Neural crest cell (in vitro differentiated cells): Measurements from ENCODE around the gene TXNDC5. TPM values are rescaled to one million over a fixed set of nuclear protein-coding genes. Genes with fewer than 3 reads are reported as not detected.

ENCODE experiments used
- DNase-seq: peaks from one replicate; pipeline ENCODE4 v3.0.0; 2021; ENCODE audit warnings: low read depth, mixed read lengths, low spot score
- H3K27ac Mint-ChIP-seq: one replicate; pipeline ENCODE4 v1.8.0; 2021; ENCODE audit warnings: mild to moderate bottlenecking, mixed read lengths; ENCODE audit not compliant: unreplicated experiment
- H3K27me3 Mint-ChIP-seq: 2 replicates; pipeline ENCODE4 v1.8.0; 2021; ENCODE audit warnings: low read depth, mild to moderate bottlenecking, mixed read lengths
- H3K36me3 Mint-ChIP-seq: 2 replicates; pipeline ENCODE4 v1.8.0; 2021; ENCODE audit warnings: low read depth, mild to moderate bottlenecking, mixed read lengths
- H3K4me1 Mint-ChIP-seq: 2 replicates; pipeline ENCODE4 v1.8.0; 2021; ENCODE audit warnings: mixed read lengths
- H3K4me3 Mint-ChIP-seq: one replicate; pipeline ENCODE4 v1.8.0; 2021; ENCODE audit warnings: mild to moderate bottlenecking, mixed read lengths
- H3K9me3 Mint-ChIP-seq: 2 replicates; pipeline ENCODE4 v1.8.0; 2021; ENCODE audit warnings: mixed read lengths
- CTCF ChIP-seq: fragments of 200-600 bp; sonication (generic); conservative IDR thresholded peaks from 2 replicates; pipeline ENCODE4 v1.5.0; 2021; ENCODE audit warnings: antibody characterized with exemption, mild to moderate bottlenecking
- total RNA-seq: library from RNA; stranded (reverse); gene quantifications from 2 replicates; pipeline ENCODE4 v1.2.1, GENCODE V29; 2021

Gene TXNDC5
- total RNA-seq, 1 donor from 2014 or later = 104 TPM

- Mint-ChIP-seq H3K27ac (peak overlapping the region; percentile 66), H3K27me3 (no peaks in the 10 kb centered on the region), H3K36me3 (peaks cover 14% of the 10 kb centered on the region), H3K4me1 (no peaks in the 10 kb centered on the region), H3K9me3 (peaks cover 5% of the 10 kb centered on the region), H3K4me3 (no peak overlapping the region)
- TF ChIP-seq CTCF = no peak
- DNase-seq = no peak
These were observed 32.1 kb downstream of the TXNDC5 start for GRCh38 chr6:7878401-7878964.

GRCh38 chr6:7868926-7869325, 41.7 kb downstream of the TXNDC5 start:
- peak overlapping the region; percentile 43 for H3K27ac Mint-ChIP-seq
- no peaks in the 10 kb centered on the region for H3K36me3 Mint-ChIP-seq
- no peak overlapping the region for H3K4me3 Mint-ChIP-seq
- no peaks in the 10 kb centered on the region for H3K4me1 Mint-ChIP-seq
- no peak for TF ChIP-seq CTCF
- no peaks in the 10 kb centered on the region for H3K27me3 Mint-ChIP-seq
- no peak for DNase-seq
- peaks cover 7% of the 10 kb centered on the region for H3K9me3 Mint-ChIP-seq

- no peak overlapping the region for H3K4me3 Mint-ChIP-seq
- TF ChIP-seq CTCF = no peak
- no peaks in the 10 kb centered on the region for H3K4me1 Mint-ChIP-seq
- H3K27ac Mint-ChIP-seq = no peak overlapping the region
- H3K9me3 Mint-ChIP-seq = peaks cover 2% of the 10 kb centered on the region
- DNase-seq = no peak
- no peaks in the 10 kb centered on the region for H3K27me3 Mint-ChIP-seq
- H3K36me3 Mint-ChIP-seq = no peaks in the 10 kb centered on the region
These were observed 44.1 kb downstream of the TXNDC5 start for GRCh38 chr6:7866526-7866925.

GRCh38 chr6:7865781-7866180, 44.8 kb downstream of the TXNDC5 start:
- no peak for DNase-seq
- Mint-ChIP-seq H3K4me3 (no peak overlapping the region), H3K27ac (no peak overlapping the region), H3K9me3 (peaks cover 2% of the 10 kb centered on the region), H3K36me3 (no peaks in the 10 kb centered on the region), H3K4me1 (no peaks in the 10 kb centered on the region), H3K27me3 (no peaks in the 10 kb centered on the region)
- TF ChIP-seq CTCF = no peak

- no peaks in the 10 kb centered on the region for H3K27me3 Mint-ChIP-seq
These were observed 51.0 kb downstream of the TXNDC5 start for GRCh38 chr6:7859591-7859990.

More at GRCh38 chr6:7859591-7859990, 51.0 kb downstream of the TXNDC5 start:
- Mint-ChIP-seq H3K4me3 (no peak overlapping the region), H3K36me3 (peaks cover 3% of the 10 kb centered on the region), H3K4me1 (peaks cover 5% of the 10 kb centered on the region), H3K27ac (no peak overlapping the region), H3K9me3 (peaks cover 5% of the 10 kb centered on the region)
- no peak for DNase-seq
- TF ChIP-seq CTCF = no peak
